ENCODE data around the gene TMEM132D. TPM values are rescaled to one million over a fixed set of nuclear protein-coding genes. Genes with fewer than 3 reads are reported as not detected.

Gene TMEM132D
- total RNA-seq, 1 donor from 2014 or later, result 1.0 TPM

GRCh38 chr12:129036135-129036534 is 867.7 kb downstream of the TMEM132D start:
- no peak for DNase-seq
- no peaks in the 10 kb centered on the region for H3K27me3 ChIP-seq
- H3K9me3 ChIP-seq, result no peaks in the 10 kb centered on the region
- intact Hi-C loops (cut with DNase I), result no loop called here
- no peak overlapping the region for H3K27ac ChIP-seq
- H3K36me3 ChIP-seq, result no peaks in the 10 kb centered on the region
- H3K4me1 ChIP-seq, result no peaks in the 10 kb centered on the region
- TF ChIP-seq, protein P1, sequence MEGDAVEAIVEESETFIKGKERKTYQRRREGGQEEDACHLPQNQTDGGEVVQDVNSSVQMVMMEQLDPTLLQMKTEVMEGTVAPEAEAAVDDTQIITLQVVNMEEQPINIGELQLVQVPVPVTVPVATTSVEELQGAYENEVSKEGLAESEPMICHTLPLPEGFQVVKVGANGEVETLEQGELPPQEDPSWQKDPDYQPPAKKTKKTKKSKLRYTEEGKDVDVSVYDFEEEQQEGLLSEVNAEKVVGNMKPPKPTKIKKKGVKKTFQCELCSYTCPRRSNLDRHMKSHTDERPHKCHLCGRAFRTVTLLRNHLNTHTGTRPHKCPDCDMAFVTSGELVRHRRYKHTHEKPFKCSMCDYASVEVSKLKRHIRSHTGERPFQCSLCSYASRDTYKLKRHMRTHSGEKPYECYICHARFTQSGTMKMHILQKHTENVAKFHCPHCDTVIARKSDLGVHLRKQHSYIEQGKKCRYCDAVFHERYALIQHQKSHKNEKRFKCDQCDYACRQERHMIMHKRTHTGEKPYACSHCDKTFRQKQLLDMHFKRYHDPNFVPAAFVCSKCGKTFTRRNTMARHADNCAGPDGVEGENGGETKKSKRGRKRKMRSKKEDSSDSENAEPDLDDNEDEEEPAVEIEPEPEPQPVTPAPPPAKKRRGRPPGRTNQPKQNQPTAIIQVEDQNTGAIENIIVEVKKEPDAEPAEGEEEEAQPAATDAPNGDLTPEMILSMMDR (IDR thresholded peaks at IDR 0.05), result no peak
- ATAC-seq, result no peak
- no peak overlapping the region for H3K4me3 ChIP-seq

DNA sequence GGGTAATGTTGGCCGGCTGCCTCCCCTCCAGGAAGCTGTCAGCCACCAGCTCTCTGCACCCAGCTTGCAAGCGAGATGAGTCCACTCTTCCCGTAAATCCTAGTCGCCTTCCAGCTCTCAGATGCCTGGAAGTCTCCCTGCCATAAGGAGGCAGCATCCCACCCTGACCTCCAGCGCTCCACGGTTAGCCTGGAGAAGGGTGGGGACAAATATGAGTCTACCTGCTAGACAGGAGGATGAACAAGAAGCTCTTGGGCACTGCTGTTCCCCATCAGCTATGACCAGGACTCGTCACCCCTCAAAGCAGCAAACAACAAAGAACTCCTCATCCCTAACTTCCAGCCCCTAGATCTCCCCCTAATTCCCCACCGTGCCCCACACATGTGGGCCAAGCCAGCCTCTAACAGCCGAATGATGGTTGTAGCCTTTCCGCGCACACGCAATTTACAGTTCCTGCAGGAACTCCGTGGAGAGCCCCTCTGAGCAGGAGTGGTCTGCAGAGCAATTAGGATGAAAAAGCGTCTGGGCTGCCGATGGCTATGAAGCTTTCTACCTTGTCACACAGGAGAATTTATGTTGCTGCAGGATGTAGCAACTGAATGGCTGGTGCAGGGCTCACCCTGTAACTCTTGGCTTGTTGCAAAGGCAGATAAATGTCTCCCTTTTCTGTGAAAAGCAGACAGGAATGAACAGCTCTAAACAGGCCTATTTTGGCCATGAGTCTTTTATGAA is 869.1 kb downstream of the TMEM132D start:
- TF ChIP-seq, protein P1 (IDR thresholded peaks at IDR 0.05), result no peak
- intact Hi-C loops (cut with DNase I), result no loop called here
- DNase-seq, result no peak
- Histone ChIP-seq H3K4me3 (no peak overlapping the region), H3K4me1 (no peaks in the 10 kb centered on the region), H3K27ac (no peak overlapping the region), H3K27me3 (no peaks in the 10 kb centered on the region), H3K9me3 (no peaks in the 10 kb centered on the region), H3K36me3 (no peaks in the 10 kb centered on the region)
- ATAC-seq, result no peak

DNA sequence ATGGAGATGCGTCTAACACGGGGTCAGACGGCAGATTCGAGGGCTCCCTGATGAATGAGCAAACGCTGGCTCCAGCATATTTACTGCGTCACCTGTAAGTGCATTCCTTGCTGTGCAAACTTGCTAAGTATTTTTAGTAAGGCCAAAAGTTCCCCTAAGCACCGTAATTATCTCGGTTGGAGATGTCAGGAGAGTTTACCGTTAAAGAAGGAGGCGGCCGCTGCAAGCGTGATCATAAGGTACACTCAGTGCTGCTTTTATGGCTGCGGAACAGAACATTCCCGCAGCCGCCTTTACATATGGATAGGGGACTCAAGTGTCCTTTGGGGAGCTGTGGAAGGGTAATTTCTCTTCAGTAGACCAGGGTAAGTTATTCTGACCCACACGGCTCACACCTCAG is 875.0 kb downstream of the TMEM132D start:
- Histone ChIP-seq H3K4me3 (no peak overlapping the region), H3K9me3 (no peaks in the 10 kb centered on the region), H3K27me3 (no peaks in the 10 kb centered on the region), H3K36me3 (no peaks in the 10 kb centered on the region), H3K4me1 (no peaks in the 10 kb centered on the region), H3K27ac (no peak overlapping the region)
- TF ChIP-seq, protein P1 (IDR thresholded peaks at IDR 0.05), result no peak
- peak; percentile 80 for ATAC-seq
- no peak for DNase-seq
- intact Hi-C loops (cut with DNase I), result no loop called here

GRCh38 chr12:129025055-129025454 is 878.8 kb downstream of the TMEM132D start:
- DNase-seq, result no peak
- Histone ChIP-seq H3K4me3 (no peak overlapping the region), H3K27me3 (no peaks in the 10 kb centered on the region), H3K36me3 (no peaks in the 10 kb centered on the region), H3K4me1 (no peaks in the 10 kb centered on the region), H3K27ac (no peak overlapping the region), H3K9me3 (peaks cover under 1% of the 10 kb centered on the region)
- no peak for ATAC-seq
- intact Hi-C loops (cut with DNase I), result no loop called here
- TF ChIP-seq, protein P1 (IDR thresholded peaks at IDR 0.05), result no peak
